ENCODE results near the gene DPYD. TPM values are rescaled to one million over a fixed set of nuclear protein-coding genes. Genes with fewer than 3 reads are reported as not detected.

Gene DPYD
- polyA plus RNA-seq (2013, experiment 1 of 2) = 0.70 TPM
- 0.51 TPM for polyA plus RNA-seq (2013, experiment 2 of 2)

DNA sequence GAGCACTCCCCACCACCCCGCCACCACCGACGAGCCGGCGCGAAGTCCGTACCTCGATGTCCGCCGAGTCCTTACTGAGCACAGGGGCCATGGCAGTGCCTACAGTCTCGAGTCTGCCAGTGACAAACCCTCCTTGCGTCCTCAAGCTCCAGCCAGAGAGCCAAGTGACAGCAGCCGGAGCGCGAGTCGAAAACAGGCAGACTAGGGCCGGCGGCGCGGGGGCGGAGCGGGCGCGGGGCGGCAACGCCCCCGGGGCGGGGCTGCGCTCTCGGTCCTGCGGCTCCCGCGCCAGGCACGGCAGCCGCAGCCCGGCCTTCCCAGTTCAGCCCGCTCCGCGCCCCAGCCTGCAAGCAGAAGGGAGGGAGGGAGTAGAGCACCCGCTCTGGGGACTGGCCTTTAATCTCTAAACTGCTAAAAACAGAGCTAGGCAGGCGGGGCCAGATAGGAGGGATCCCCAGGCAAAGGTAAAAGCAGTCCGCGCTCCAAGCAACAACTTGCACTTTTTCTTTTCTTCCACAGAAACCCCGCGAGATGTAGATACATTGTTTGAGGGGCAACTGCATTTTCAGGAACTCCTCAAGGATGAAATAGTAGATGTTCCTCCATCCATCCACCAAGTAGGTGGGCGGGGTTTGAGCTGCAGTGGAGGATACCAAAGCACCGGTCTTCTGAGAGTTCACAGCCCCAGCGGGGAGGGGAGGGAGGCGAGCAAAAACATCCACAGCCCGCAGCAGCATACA, at the start of gene DPYD:
Gene DPYD (minus strand): TSS at position 203 of the 740 bp plus-strand sequence. CDS start 112 bp downstream, at position 91.
- H3K27ac ChIP-seq (ENCODE audit: low read depth, low read length) = peak within 1 kb of the TSS; percentile 74; the same call in 1 of the 2 replicates
- H3K9me3 ChIP-seq (ENCODE audit: insufficient read depth, low read depth, low read length) = no peaks in the 10 kb centered on the region
- H3K9ac ChIP-seq (ENCODE audit: low read depth, low read length) = peak within 1 kb of the TSS; percentile 61
- WGBS = under 1% methylated on average over 50 of the region's 50 CpGs
- H3K4me3 ChIP-seq (ENCODE audit: low read length) = peak within 1 kb of the TSS; percentile 72
- H3K4me1 ChIP-seq (ENCODE audit: insufficient read depth, low read length) = peaks cover 16% of the 10 kb centered on the region; the same call in 1 of the 2 replicates
- no peaks in the 10 kb centered on the region for H3K36me3 ChIP-seq (ENCODE audit: insufficient read depth, low read length)
- H3K27me3 ChIP-seq (ENCODE audit: insufficient read depth, low read length) = peaks cover 27% of the 10 kb centered on the region

DNA sequence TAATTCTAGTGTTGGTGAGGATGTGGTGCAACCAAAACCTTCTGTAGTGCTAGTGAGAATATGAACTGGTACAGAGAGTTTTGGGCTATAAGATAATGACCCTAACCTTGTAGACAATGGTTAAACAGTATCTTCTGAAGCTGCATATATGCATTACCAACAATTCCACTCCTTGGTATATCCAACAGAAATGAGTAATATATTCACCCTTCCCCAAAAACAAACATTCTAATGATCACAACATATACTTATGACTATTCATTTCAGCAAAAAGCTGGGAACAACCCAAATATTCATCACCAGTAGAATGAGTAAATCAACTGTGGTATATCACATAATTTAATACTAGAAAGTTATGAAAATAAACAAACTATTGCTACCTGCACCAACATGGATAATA, 39.6 kb upstream of the DPYD start:
- Histone ChIP-seq H3K4me3 (ENCODE audit: low read length) (no peak overlapping the region), H3K27ac (ENCODE audit: low read depth, low read length) (no peak overlapping the region), H3K36me3 (ENCODE audit: insufficient read depth, low read length) (no peaks in the 10 kb centered on the region), H3K27me3 (ENCODE audit: insufficient read depth, low read length) (no peaks in the 10 kb centered on the region), H3K9me3 (ENCODE audit: insufficient read depth, low read depth, low read length) (no peaks in the 10 kb centered on the region), H3K4me1 (ENCODE audit: insufficient read depth, low read length) (no peaks in the 10 kb centered on the region), H3K9ac (ENCODE audit: low read depth, low read length) (no peak overlapping the region)

DNA sequence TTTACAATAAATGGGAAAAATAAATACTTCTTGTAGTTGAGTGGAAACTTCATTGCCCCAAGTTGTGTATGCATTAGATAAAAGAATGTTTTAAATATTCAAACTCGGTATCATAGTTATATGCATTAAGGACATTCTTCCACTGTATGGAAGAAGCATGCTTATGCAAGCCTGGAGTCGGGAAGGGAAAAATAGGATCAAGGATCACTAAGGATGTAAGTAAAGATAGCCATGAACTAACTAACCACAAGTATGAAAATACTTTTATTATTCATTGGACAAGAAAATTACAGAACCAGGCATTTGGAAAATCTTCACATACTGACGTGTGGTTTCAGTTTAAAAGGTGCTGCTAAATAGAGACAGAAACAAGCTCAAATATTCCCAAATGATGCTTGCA, 26.9 kb upstream of the DPYD start:
- no peaks in the 10 kb centered on the region for H3K36me3 ChIP-seq (ENCODE audit: insufficient read depth, low read length)
- H3K27ac ChIP-seq (ENCODE audit: low read depth, low read length) = no peak overlapping the region
- no peaks in the 10 kb centered on the region for H3K4me1 ChIP-seq (ENCODE audit: insufficient read depth, low read length)
- no peaks in the 10 kb centered on the region for H3K9me3 ChIP-seq (ENCODE audit: insufficient read depth, low read depth, low read length)
- 94% methylated on average over 1 of the region's 3 CpGs for WGBS
- no peak overlapping the region for H3K9ac ChIP-seq (ENCODE audit: low read depth, low read length)
- no peaks in the 10 kb centered on the region for H3K27me3 ChIP-seq (ENCODE audit: insufficient read depth, low read length)
- H3K4me3 ChIP-seq (ENCODE audit: low read length) = no peak overlapping the region

DNA sequence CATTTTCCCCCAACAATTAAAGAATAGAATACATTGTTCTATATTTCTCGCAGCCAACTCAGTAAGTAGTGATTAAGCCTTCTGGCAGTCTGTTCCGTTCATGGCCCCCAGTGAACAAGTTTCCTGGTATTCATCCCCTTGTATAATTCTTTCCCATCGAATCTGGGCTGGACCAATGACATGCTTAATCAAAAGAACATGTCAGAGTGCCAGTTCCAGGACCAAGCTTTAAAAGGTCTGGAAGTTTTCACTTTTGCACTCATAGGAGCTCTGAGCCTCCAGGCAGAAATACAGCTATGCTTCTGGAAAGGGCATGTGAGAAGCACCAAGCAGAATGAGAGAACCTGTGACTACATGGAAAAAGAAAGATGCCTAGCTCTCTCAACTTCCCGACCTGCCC, 22.5 kb upstream of the DPYD start:
- Histone ChIP-seq H3K4me1 (ENCODE audit: insufficient read depth, low read length) (no peaks in the 10 kb centered on the region), H3K27me3 (ENCODE audit: insufficient read depth, low read length) (no peaks in the 10 kb centered on the region), H3K9me3 (ENCODE audit: insufficient read depth, low read depth, low read length) (no peaks in the 10 kb centered on the region), H3K9ac (ENCODE audit: low read depth, low read length) (no peak overlapping the region), H3K4me3 (ENCODE audit: low read length) (no peak overlapping the region), H3K36me3 (ENCODE audit: insufficient read depth, low read length) (no peaks in the 10 kb centered on the region), H3K27ac (ENCODE audit: low read depth, low read length) (no peak overlapping the region)
- 95% methylated on average over 4 of the region's 4 CpGs for WGBS

DNA sequence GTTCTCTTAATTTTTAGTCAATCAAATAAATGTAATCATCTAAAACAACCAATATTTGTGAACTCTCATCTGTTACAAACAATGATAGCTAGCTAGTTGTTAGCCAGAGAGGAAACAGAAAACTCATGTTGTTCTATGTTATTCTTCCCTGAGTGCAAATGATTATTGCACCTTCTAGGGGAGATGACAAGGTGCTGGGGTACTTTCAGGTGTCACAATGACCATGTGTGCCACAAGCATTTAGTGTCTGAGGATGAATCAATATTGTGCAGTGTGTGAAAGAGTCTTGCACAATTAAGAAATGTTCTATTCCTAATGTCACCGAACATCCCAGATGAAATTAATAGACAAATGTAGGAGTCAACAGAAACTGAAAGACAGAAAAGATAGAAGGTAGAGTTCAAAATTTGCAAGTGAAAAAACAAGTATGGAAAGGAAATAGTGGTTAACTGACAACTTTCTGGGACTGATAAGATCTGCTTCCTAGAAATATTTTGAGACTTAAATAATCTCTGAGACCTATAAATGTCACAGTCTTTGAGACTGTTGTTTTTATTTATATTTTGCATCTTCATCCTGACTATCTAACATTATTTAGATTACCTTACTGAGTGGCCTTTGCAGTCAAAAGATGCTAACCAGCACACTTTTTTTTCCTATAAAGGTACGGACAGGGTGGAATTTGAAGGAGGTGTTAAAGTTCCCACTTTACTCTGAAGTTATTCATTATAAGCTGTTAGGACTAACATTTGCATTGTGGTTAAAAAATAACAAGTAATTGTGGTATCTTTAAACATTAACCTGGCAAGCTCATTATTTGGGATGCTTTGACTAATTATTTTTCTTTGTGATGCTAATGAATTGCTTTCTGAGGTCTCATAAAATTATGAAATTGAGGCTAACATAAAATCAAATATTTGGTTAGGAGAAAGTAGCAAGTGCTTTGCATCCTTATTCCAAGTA, 21.6 kb upstream of the DPYD start:
- no peak overlapping the region for H3K9ac ChIP-seq (ENCODE audit: low read depth, low read length)
- no peaks in the 10 kb centered on the region; the same call in 1 of the 2 replicates for H3K4me1 ChIP-seq (ENCODE audit: insufficient read depth, low read length)
- no peaks in the 10 kb centered on the region for H3K9me3 ChIP-seq (ENCODE audit: insufficient read depth, low read depth, low read length)
- WGBS = 90% methylated on average over 1 of the region's 2 CpGs
- no peak overlapping the region for H3K4me3 ChIP-seq (ENCODE audit: low read length)
- H3K27ac ChIP-seq (ENCODE audit: low read depth, low read length) = no peak overlapping the region
- no peaks in the 10 kb centered on the region for H3K36me3 ChIP-seq (ENCODE audit: insufficient read depth, low read length)
- H3K27me3 ChIP-seq (ENCODE audit: insufficient read depth, low read length) = no peaks in the 10 kb centered on the region

DNA sequence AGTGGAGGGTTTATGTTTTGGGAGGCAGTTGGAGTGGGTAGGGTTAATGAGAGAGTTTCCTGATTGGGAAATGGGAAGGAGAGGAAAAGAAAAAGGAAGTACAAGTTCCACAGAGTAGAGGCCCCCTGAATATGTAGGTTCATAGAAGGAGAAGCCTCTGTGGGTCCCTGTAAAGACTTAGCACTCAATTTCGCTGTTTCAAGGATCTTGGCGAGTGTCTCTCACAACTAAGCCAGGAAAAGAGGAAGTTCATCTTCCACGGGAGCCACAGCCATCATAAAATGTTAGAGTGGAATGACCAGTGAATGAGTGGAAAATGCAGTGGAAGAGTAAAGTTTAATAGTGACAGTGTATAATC, 17.4 kb upstream of the DPYD start:
- Histone ChIP-seq H3K4me3 (ENCODE audit: low read length) (no peak overlapping the region), H3K36me3 (ENCODE audit: insufficient read depth, low read length) (no peaks in the 10 kb centered on the region), H3K27me3 (ENCODE audit: insufficient read depth, low read length) (no peaks in the 10 kb centered on the region), H3K9ac (ENCODE audit: low read depth, low read length) (no peak overlapping the region), H3K4me1 (ENCODE audit: insufficient read depth, low read length) (no peaks in the 10 kb centered on the region; the same call in 1 of the 2 replicates), H3K9me3 (ENCODE audit: insufficient read depth, low read depth, low read length) (no peaks in the 10 kb centered on the region), H3K27ac (ENCODE audit: low read depth, low read length) (no peak overlapping the region)
- 88% methylated on average over 3 of the region's 3 CpGs for WGBS

DNA sequence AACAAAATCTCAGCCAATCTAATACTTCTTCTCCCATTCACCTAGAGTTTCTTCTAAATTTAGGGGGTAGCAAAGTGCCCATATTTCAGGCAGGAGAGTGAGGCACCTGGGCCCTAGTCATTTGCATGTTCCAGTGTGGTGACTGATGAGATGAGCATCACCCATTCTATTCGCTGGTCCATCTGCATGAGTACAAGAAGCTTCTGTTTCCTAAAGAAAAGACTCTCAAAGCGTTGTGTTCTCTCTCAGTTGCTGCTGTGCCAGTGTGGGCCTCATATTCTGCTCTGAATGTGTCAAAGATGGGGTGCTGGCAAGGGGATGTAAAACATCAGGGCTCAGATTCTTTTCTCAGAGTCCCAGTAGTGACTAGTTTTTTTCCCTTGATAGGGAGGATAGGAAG, 16.1 kb upstream of the DPYD start:
- Histone ChIP-seq H3K27me3 (ENCODE audit: insufficient read depth, low read length) (no peaks in the 10 kb centered on the region), H3K27ac (ENCODE audit: low read depth, low read length) (no peak overlapping the region), H3K9ac (ENCODE audit: low read depth, low read length) (no peak overlapping the region), H3K36me3 (ENCODE audit: insufficient read depth, low read length) (no peaks in the 10 kb centered on the region), H3K4me1 (ENCODE audit: insufficient read depth, low read length) (no peaks in the 10 kb centered on the region; the same call in 1 of the 2 replicates), H3K4me3 (ENCODE audit: low read length) (no peak overlapping the region), H3K9me3 (ENCODE audit: insufficient read depth, low read depth, low read length) (no peaks in the 10 kb centered on the region)
- WGBS = 90% methylated on average over 2 of the region's 2 CpGs

DNA sequence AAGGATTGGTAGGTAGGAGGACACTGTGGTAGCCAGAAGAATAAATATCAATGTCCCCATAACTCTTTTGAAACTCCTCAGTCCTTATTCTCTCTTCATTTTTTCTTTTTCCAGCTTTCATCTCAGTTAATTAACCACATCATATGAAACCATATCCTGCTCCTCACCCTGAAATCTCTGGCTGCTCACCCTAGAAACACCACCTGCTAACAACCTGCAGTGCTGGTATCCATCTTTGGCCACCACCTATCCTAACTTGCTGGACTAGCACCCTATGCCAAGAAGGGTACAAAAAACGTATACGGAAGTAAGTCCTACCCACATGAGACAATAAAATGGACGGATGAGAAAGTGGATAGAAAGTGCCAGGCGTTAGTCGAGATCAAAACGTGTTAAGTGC, 13.7 kb upstream of the DPYD start:
- H3K36me3 ChIP-seq (ENCODE audit: insufficient read depth, low read length) = no peaks in the 10 kb centered on the region
- 90% methylated on average over 6 of the region's 6 CpGs for WGBS

DNA sequence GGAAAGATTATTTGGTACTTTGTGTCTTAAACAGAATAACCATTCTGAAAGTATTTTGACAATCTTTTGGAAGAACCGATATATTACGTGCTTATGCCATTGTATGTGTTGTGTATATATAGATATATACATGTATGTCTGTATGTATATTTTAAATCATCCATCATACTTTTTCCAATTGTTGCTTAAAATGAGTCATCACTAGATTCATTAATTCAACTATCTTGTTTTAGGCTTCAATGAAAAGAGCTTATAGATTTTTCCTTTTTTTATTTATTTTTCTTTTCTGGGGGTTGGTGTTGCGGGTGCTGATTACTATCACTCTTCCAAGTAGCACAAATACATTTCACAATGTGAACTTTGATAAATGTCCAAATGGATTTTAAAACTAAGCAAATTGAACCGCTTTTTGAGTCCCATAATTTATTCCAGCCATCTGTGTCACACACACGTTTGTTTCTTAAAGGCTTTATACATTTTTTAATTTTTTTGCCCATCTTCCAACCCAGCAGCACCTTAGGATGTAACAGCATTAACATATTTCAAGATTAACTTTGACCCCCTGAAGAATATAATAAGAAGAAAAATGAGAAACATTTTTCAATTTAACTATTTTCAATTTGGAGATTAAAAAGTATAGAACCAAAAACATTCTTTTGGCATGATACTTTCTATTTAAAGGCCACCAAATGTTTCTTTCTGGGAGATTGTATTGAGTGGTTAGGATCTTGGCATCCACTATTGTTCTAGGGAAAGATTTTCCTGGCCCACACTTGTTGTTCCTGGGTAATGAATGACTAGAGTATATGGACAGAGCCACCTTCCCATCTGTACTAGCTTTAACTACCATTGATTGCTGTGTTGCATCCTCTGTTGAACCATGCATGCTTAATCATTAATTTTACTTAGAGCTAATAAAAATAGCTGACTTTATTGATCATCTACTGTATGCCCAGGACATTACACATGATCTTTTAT, 9.3 kb upstream of the DPYD start:
- 0 out of 2 replicates have a peak, but pooled peaks cover 2% of the 10 kb centered on the region for H3K4me1 ChIP-seq (ENCODE audit: insufficient read depth, low read length)
- H3K27me3 ChIP-seq (ENCODE audit: insufficient read depth, low read length) = no peaks in the 10 kb centered on the region
- H3K9ac ChIP-seq (ENCODE audit: low read depth, low read length) = no peak overlapping the region
- no peak overlapping the region for H3K27ac ChIP-seq (ENCODE audit: low read depth, low read length)
- WGBS = 97% methylated on average over 2 of the region's 5 CpGs
- no peaks in the 10 kb centered on the region for H3K9me3 ChIP-seq (ENCODE audit: insufficient read depth, low read depth, low read length)
- H3K4me3 ChIP-seq (ENCODE audit: low read length) = no peak overlapping the region
- H3K36me3 ChIP-seq (ENCODE audit: insufficient read depth, low read length) = no peaks in the 10 kb centered on the region

More for the DNA sequence above, 13.7 kb upstream of the DPYD start:
- Histone ChIP-seq H3K4me3 (ENCODE audit: low read length) (no peak overlapping the region), H3K27me3 (ENCODE audit: insufficient read depth, low read length) (no peaks in the 10 kb centered on the region), H3K9me3 (ENCODE audit: insufficient read depth, low read depth, low read length) (no peaks in the 10 kb centered on the region), H3K4me1 (ENCODE audit: insufficient read depth, low read length) (no peaks in the 10 kb centered on the region; the same call in 1 of the 2 replicates), H3K27ac (ENCODE audit: low read depth, low read length) (no peak overlapping the region), H3K9ac (ENCODE audit: low read depth, low read length) (no peak overlapping the region)

DNA sequence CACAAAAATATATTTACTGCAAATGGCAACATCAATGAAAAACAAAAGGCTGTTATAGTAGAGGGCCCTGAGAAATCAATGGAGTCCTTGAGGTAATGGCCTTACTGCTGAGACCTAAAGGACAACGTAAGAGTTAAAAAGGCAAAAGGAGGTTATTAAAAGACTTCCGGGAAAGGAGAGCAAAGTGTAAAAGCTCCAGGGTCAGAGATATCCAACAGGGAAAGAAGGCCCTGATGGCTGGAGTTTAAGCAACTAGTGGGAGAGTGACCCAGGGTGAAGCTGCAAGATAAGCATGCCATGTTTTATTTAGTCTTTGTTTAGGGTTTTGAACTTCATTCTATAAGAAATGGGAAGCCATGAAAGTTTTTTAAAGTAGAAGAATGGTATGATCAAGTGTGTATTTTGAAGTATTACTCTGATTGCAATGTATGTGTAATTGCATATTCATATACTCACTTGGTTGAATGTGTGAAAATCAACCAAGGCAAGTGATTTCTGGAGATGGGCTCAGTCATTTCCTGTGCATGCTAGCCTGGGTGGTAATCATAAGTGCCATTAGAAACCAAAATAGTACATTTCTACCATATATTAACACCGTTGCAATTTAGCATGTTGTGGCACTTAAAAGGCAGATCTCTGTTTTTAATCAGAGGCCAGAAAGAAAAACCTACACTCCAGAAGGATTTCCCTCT, 5.3 kb upstream of the DPYD start:
- H3K27me3 ChIP-seq (ENCODE audit: insufficient read depth, low read length) = no peaks in the 10 kb centered on the region
- no peak overlapping the region for H3K27ac ChIP-seq (ENCODE audit: low read depth, low read length)
- no peaks in the 10 kb centered on the region for H3K36me3 ChIP-seq (ENCODE audit: insufficient read depth, low read length)
- no peaks in the 10 kb centered on the region for H3K9me3 ChIP-seq (ENCODE audit: insufficient read depth, low read depth, low read length)
- 69% methylated on average over 3 of the region's 3 CpGs for WGBS
- peaks cover 9% of the 10 kb centered on the region; the same call in 1 of the 2 replicates for H3K4me1 ChIP-seq (ENCODE audit: insufficient read depth, low read length)
- H3K9ac ChIP-seq (ENCODE audit: low read depth, low read length) = no peak overlapping the region
- no peak overlapping the region for H3K4me3 ChIP-seq (ENCODE audit: low read length)
